Measurements from ENCODE around the gene UBAC2. TPM values are rescaled to one million over a fixed set of nuclear protein-coding genes. Genes with fewer than 3 reads are reported as not detected.

Gene UBAC2
- total RNA-seq, 1 experiment from 2014 or later, result 103 TPM

- no peaks in the 10 kb centered on the region for H3K9me3 Mint-ChIP-seq (ENCODE audit: unreplicated experiment)
- BruUV-seq (replicated peaks), result no TSS peak
- ChIA-PET POLR2A (no interaction called here), CTCF (no interaction called here)
- no peak for DNase-seq
- H3K36me3 Mint-ChIP-seq (ENCODE audit: insufficient read depth, unreplicated experiment), result peaks cover 49% of the 10 kb centered on the region
- H3K27ac Mint-ChIP-seq (ENCODE audit: unreplicated experiment), result no peak overlapping the region
- Histone ChIP-seq H3K9me3 (no peaks in the 10 kb centered on the region), H3K4me1 (no peaks in the 10 kb centered on the region), H3K36me3 (ENCODE audit: control insufficient read depth, insufficient read depth, low read length) (peaks cover 2% of the 10 kb centered on the region; the same call in 1 of the 2 replicates), H3K27me3 (replicated peaks; ENCODE audit: control insufficient read depth, insufficient read depth, low read length) (no peaks in the 10 kb centered on the region), H3K4me3 (ENCODE audit: low read depth, low read length) (no peak overlapping the region)
- H3K4me3 Mint-ChIP-seq (ENCODE audit: unreplicated experiment), result no peak overlapping the region
- H3K4me1 Mint-ChIP-seq (ENCODE audit: low read depth, unreplicated experiment), result peaks cover 13% of the 10 kb centered on the region
- H3K27me3 Mint-ChIP-seq (ENCODE audit: insufficient read depth, unreplicated experiment), result no peaks in the 10 kb centered on the region
- intact Hi-C loops (cut with micrococcal nuclease; ENCODE audit: unreplicated experiment), result no loop called here
- TF ChIP-seq CTCF (IDR thresholded peaks at IDR 0.05; ENCODE audit: insufficient read depth in 1 of 2, low read depth in 1 of 2, low read length in 1 of 2, severe bottlenecking in 1 of 2, unreplicated experiment in 1 of 2), result no peak
Measured at GRCh38 chr13:99308471-99309087, 107.9 kb downstream of the UBAC2 start.

GRCh38 chr13:99310382-99311031 lies 109.9 kb downstream of the UBAC2 start:
- Mint-ChIP-seq H3K4me3 (ENCODE audit: unreplicated experiment) (no peak overlapping the region), H3K27ac (ENCODE audit: unreplicated experiment) (no peak overlapping the region), H3K27me3 (ENCODE audit: insufficient read depth, unreplicated experiment) (no peaks in the 10 kb centered on the region), H3K4me1 (ENCODE audit: low read depth, unreplicated experiment) (peaks cover 21% of the 10 kb centered on the region), H3K36me3 (ENCODE audit: insufficient read depth, unreplicated experiment) (peaks cover 36% of the 10 kb centered on the region), H3K9me3 (ENCODE audit: unreplicated experiment) (no peaks in the 10 kb centered on the region)
- BruUV-seq (replicated peaks), result no TSS peak
- H3K4me1 ChIP-seq, result no peaks in the 10 kb centered on the region
- intact Hi-C loops (cut with micrococcal nuclease; ENCODE audit: unreplicated experiment), result no loop called here
- no peak overlapping the region for H3K4me3 ChIP-seq (ENCODE audit: low read depth, low read length)
- POLR2A ChIA-PET, result no interaction called here
- no peak for DNase-seq
- no peaks in the 10 kb centered on the region for H3K9me3 ChIP-seq
- TF ChIP-seq CTCF (IDR thresholded peaks at IDR 0.05; ENCODE audit: insufficient read depth in 1 of 2, low read depth in 1 of 2, low read length in 1 of 2, severe bottlenecking in 1 of 2, unreplicated experiment in 1 of 2), result no peak
- peaks cover 2% of the 10 kb centered on the region; the same call in 1 of the 2 replicates for H3K36me3 ChIP-seq (ENCODE audit: control insufficient read depth, insufficient read depth, low read length)
- H3K27me3 ChIP-seq (replicated peaks; ENCODE audit: control insufficient read depth, insufficient read depth, low read length), result no peaks in the 10 kb centered on the region
- CTCF ChIA-PET, result no interaction called here

GRCh38 chr13:99311137-99311536 lies 110.5 kb downstream of the UBAC2 start:
- no TSS peak for BruUV-seq (replicated peaks)

More at GRCh38 chr13:99311137-99311536, 110.5 kb downstream of the UBAC2 start:
- no peak for TF ChIP-seq CTCF (IDR thresholded peaks at IDR 0.05; ENCODE audit: insufficient read depth in 1 of 2, low read depth in 1 of 2, low read length in 1 of 2, severe bottlenecking in 1 of 2, unreplicated experiment in 1 of 2)
- Histone ChIP-seq H3K27me3 (replicated peaks; ENCODE audit: control insufficient read depth, insufficient read depth, low read length) (no peaks in the 10 kb centered on the region), H3K4me1 (no peaks in the 10 kb centered on the region), H3K36me3 (ENCODE audit: control insufficient read depth, insufficient read depth, low read length) (peaks cover 2% of the 10 kb centered on the region; the same call in 1 of the 2 replicates), H3K4me3 (ENCODE audit: low read depth, low read length) (no peak overlapping the region), H3K9me3 (no peaks in the 10 kb centered on the region)
- H3K4me1 Mint-ChIP-seq (ENCODE audit: low read depth, unreplicated experiment), result peaks cover 21% of the 10 kb centered on the region
- H3K27ac Mint-ChIP-seq (ENCODE audit: unreplicated experiment), result no peak overlapping the region
- H3K9me3 Mint-ChIP-seq (ENCODE audit: unreplicated experiment), result no peaks in the 10 kb centered on the region
- intact Hi-C loops (cut with micrococcal nuclease; ENCODE audit: unreplicated experiment), result no loop called here
- H3K4me3 Mint-ChIP-seq (ENCODE audit: unreplicated experiment), result no peak overlapping the region
- DNase-seq, result no peak
- H3K27me3 Mint-ChIP-seq (ENCODE audit: insufficient read depth, unreplicated experiment), result no peaks in the 10 kb centered on the region
- ChIA-PET POLR2A (no interaction called here), CTCF (no interaction called here)
- H3K36me3 Mint-ChIP-seq (ENCODE audit: insufficient read depth, unreplicated experiment), result peaks cover 35% of the 10 kb centered on the region
